ENCODE measurements around the gene SP3. TPM values are rescaled to one million over a fixed set of nuclear protein-coding genes. Genes with fewer than 3 reads are reported as not detected.

The SP3 gene
- total and polyA plus RNA-seq, 2 experiments from 2014 or later, result 24.1 to 110 TPM

DNA sequence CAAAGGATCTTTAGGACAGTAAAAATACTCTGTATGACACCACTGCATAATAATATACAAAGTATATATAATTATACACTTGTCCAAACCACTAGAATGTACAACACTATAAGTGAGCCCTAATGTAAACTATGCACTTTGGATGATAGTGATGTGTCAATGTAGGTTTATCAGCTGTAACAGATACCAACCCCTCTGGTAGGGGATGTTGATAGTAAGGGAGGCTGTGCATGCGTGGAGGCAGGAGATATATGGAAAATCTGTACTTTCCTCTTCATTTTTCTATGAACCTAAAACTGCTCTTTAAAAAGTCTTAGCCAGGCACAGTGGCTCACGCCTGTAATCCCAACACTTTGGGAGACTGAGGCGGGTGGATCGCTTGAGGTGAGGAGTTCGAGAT, 37.5 kb upstream of the SP3 start (continued):
- TF ChIP-seq CTCF (conservative IDR thresholded peaks at IDR 0.05; ENCODE audit: low read depth in 2 of 2) (no peak), NANOG (IDR thresholded peaks at IDR 0.05; ENCODE audit: borderline replicate concordance) (no peak), POLR2AphosphoS5 (IDR thresholded peaks at IDR 0.05; ENCODE audit: low read depth) (no peak), STAT1 (IDR thresholded peaks at IDR 0.05; ENCODE audit: unreplicated experiment) (no peak), EZH2 (IDR thresholded peaks at IDR 0.05; ENCODE audit: low read depth, unreplicated experiment) (no peak), JUNB (IDR thresholded peaks at IDR 0.05; ENCODE audit: unreplicated experiment) (no peak), EZH2phosphoT487 (IDR thresholded peaks at IDR 0.05; ENCODE audit: unreplicated experiment) (no peak), REST (IDR thresholded peaks at IDR 0.05; ENCODE audit: unreplicated experiment) (no peak), ETS1 (IDR thresholded peaks at IDR 0.05) (no peak), CREB1 (CRISPR knock-in tag; IDR thresholded peaks at IDR 0.05; ENCODE audit: low read depth) (no peak)

DNA sequence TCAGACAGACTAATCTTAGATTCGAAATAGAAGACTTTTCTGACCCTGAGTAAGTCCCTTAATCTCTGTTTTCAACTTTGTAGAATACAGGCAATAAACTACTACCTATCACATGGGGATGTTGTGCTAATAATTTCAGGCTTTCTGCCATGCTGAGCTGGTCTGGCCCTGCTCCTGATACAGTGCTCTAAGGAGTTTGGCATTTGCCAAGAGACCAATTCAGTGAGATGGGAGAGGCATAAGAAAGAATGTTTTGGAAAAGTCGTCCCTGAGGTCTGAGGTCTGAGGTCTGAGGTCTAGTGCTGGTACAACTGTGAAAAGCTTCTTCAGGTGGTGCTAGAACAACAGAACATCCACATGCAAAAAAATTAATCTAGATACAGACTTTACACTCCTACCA, 35.9 kb upstream of the SP3 start:
- Histone ChIP-seq H3K79me2 (replicated peaks; ENCODE audit: insufficient read depth) (no peaks in the 10 kb centered on the region), H3F3A (replicated peaks; ENCODE audit: low read depth) (no peaks in the 10 kb centered on the region), H2AFZ (no peak overlapping the region), H3K4me3 (no peak overlapping the region), H3K36me3 (ENCODE audit: insufficient read depth) (no peaks in the 10 kb centered on the region), H4K20me1 (replicated peaks; ENCODE audit: insufficient read depth) (no peaks in the 10 kb centered on the region), H3K27me3 (ENCODE audit: insufficient read depth) (no peaks in the 10 kb centered on the region), H3K9me2 (ENCODE audit: insufficient read depth) (no peaks in the 10 kb centered on the region), H3K4me1 (ENCODE audit: insufficient read depth) (no peaks in the 10 kb centered on the region), H3K27ac (ENCODE audit: low read depth) (no peak overlapping the region), H3K4me2 (no peak overlapping the region)
- Mint-ChIP-seq H3K4me3 (no peak overlapping the region), H3K27me3 (ENCODE audit: insufficient read depth, low read depth, poor library complexity) (no peaks in the 10 kb centered on the region), H3K4me1 (no peaks in the 10 kb centered on the region; the same call in 1 of the 3 replicates), H3K36me3 (ENCODE audit: low read depth) (no peaks in the 10 kb centered on the region), H3K9me3 (no peaks in the 10 kb centered on the region), H3K27ac (no peak overlapping the region)
- ATAC-seq, result no peak
- no peak for DNase-seq (ENCODE audit: low spot score)
- TF ChIP-seq ZNF114 (CRISPR knock-in tag; IDR thresholded peaks at IDR 0.05) (no peak), JUNB (IDR thresholded peaks at IDR 0.05; ENCODE audit: unreplicated experiment) (no peak), STAT1 (IDR thresholded peaks at IDR 0.05; ENCODE audit: unreplicated experiment) (no peak), REST (IDR thresholded peaks at IDR 0.05; ENCODE audit: unreplicated experiment) (no peak), EZH2 (IDR thresholded peaks at IDR 0.05; ENCODE audit: low read depth, unreplicated experiment) (no peak), EZH2phosphoT487 (IDR thresholded peaks at IDR 0.05; ENCODE audit: unreplicated experiment) (no peak), ZNF331 (CRISPR knock-in tag; IDR thresholded peaks at IDR 0.05; ENCODE audit: low read depth) (no peak), ETS1 (IDR thresholded peaks at IDR 0.05) (no peak), POLR2AphosphoS5 (IDR thresholded peaks at IDR 0.05; ENCODE audit: low read depth) (no peak), CTCF (conservative IDR thresholded peaks at IDR 0.05; ENCODE audit: low read depth in 2 of 2) (no peak), CREB1 (CRISPR knock-in tag; IDR thresholded peaks at IDR 0.05; ENCODE audit: low read depth) (no peak), NANOG (IDR thresholded peaks at IDR 0.05; ENCODE audit: borderline replicate concordance) (no peak)

Data from GM23338 (cell line).